GM19043 (cell line): ENCODE measurements around the gene ZNF155.
"Not testable (repeated sequence)": the region's sequence is repeated elsewhere in the genome, so short reads cannot be mapped to it uniquely, and the experiment has no call there.

Experiments
- ATAC-seq: cut with Tn5 transposase; IDR thresholded peaks from one replicate; pipeline ENCODE4 v1.9.1; 2021; ENCODE audit warnings: low read depth; ENCODE audit not compliant: unreplicated experiment

Gene ZNF155

DNA sequence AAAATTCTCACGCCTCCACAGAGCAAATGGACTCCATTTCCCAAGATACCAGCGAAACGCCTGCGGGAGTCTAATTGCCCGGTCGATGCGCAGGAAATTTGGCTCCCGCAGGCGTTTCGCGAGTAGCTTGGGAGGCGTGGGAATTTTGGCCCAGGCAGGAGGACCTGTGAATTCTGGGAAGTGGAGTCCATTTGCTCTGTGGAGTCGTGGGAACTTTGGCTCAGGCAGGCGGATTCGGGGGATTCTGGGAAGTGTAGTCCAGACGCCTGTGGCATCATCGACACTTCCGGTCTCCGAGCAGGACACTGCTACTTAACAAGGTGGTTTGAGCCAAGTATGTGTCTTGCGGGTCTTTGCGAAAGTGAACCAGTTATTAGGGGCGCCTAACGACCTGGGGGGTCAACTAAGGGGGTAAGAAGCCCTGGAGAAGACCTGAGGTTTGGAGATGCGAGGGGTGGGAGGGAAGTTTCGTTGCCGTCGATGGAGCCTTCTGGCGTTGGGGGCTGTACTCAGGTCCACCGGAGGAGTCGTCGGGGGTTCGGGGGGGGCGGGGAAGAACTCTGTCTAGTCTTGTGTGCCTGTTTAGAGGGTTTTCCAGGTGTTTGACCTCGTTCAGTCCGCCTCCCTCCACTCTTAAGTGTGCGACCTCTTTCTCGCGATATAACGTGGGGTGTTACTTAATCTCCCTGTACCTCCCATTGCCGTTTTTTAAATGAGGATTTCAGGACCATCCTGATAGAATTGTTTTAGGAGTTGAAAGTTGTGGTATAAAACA lies at the start of gene ZNF155:
ZNF155 (plus strand) TSS at position 277 of the 775 bp plus-strand sequence. CDS start 4,356 bp downstream, outside the sequence.
- no peak for ATAC-seq

DNA sequence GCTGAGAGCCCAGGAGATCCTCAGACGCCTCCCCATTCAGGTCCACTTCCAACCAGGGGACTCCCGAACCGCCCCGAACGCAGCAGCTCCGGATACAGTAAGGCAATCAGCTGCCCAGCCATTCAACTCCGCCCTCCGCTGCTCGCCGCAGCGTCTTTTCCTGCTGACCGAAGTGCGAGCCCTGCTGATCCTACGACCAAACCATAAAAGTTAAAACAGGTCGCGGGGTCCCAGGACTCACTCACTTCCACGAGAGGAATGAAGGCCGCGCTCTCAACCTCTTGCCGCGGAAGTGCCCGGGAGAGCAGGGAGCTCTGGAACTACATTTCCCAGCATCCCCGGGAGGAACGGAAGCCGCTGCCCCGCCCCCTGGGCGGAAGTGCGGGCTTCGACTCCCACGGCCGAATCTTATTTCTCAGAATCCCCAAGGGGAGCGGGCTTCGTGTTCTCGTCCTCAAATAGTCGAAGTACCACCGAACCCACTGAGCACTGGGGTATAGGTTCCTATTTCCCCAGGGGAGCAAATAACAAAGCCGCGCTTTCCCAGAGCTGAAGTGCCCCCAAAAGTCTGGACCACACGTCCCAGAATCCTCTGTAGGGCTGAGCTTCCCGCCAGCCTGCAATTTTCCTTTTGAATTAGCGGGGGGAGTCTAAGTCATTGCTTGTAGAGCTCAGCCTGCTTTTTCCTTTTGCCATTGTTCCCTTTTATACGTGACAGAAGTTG lies 48.8 kb upstream of the ZNF155 start, which contains the start of gene ZNF45:
ZNF45 (minus strand) TSS at position 298 of the 724 bp plus-strand sequence. CDS start 13,097 bp downstream, outside the sequence.
- peak; percentile 90 for ATAC-seq

DNA sequence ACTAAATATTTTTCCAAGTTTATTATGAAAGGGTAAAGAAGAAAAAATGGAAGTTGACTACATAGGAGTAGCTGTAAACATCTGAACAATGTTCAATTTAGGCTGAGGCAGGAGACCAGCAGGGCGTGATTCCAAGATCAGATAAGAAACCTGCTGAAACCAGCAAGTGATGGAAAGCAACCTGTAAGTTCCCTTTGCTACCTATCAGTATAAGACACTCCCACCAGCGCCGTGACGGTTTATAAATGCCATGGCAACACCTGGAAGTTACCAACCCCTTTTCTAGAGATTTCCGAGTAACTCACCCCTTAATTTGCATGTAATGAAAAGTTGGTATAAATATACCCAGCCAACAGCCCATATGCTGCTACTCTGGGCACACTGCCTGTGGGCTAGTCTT lies 47.8 kb upstream of the ZNF155 start:
- no peak for ATAC-seq

DNA sequence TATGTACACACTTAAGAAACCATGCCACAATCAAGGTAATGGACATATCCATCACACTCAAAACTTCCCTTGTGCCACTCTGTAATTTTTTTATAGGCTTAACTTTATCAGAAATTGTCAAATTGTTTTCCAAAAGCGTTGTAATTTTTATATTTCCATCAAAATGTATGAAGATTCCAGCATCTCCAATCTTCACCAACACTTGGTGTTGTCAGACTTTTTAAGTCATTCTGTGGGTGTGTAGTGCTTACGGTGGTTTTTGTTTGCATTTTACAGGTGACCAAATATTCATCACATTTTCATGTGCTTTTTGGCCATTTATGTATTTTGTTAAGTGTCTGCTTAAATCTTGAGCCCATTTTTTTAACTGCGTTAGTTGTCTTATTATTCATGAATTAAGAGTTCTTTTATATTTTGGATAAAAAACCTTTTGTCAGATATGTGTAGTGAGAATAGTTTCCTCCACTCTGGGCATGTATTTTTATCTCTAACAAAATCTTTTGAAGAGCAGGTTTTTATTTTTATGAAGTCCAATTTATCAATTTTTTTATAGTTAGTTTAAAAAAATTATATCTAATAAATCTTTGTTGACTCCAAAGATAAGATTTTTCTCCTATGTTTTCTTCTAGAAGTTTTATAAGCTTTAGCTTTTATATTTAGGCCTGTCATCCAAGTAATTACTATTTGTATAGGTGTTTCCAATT lies 44.3 kb upstream of the ZNF155 start:
- no peak for ATAC-seq

DNA sequence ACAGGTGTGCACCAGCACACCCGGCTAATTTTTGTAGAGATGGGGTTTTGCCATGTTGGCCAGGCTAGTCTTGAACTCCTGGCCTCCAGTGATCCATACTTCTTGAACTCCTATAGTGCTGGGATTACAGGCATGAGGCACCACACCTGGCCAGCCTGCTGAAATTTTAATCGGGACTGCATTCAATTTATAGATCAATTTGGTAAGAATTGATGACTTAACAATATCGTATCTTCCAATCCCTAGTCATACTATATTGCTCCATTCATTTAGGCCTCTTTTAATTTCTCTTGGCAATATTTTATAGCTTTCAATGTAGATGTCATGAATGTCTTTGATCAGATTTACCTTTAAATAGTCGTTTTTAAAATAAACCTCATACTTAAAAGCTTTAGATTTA lies 43.3 kb upstream of the ZNF155 start:
- no peak for ATAC-seq

DNA sequence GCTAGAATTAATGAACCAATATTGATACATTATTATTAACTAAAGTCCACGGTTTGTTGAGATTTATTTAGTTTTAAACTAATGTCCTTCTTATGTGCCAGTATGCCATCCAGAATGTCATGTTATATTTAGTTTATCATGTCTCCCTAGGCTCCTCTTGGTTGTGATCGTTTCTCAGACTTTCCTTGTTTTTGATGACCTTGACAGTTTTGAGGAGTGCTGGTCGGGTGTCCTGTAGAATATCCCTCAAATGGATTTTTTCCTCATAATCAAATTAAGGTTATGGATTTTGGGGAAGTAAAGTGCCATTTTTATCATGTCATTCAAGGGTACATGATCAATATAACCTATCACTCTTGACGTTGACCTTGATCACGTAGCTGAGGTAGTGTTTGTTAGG lies 42.8 kb upstream of the ZNF155 start:
- ATAC-seq, result no peak

DNA sequence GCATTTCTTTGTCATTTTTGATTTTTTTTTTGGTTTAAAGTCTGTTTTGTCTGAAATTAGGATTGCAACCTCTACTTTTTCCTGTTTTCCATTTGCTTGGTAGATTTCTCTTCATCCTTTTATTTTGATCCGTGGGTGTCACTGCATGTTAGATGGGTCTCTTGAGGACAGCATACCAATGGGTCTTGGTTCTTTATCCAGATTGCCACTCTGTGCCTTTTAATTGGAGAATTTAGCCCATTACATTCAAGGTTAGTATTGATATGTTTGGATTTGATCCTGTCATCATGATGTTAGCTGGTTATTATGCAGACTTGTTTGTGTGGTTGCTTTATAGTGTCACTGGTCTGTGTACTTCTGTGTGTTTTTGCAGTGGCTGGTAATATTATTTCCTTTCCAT lies 36.6 kb upstream of the ZNF155 start:
- not testable (repeated sequence) for ATAC-seq

DNA sequence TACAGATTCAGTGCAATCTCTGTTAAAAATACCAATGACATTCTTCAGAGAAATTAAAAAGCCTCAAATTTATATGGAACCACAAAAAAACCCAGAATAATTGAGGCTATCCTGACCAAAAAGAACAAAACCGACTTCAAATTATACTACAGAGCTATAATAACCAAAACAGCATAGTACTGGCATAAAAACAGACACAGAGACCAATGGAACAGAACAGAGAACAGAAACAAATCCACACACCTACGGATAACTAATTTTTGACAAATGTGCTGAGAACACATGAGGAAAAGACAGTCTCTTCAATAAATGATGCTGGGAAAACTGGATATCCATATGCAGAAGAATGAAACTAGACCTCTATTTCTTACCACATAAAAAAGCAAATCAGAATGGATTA lies 34.2 kb upstream of the ZNF155 start:
- not testable (repeated sequence) for ATAC-seq

DNA sequence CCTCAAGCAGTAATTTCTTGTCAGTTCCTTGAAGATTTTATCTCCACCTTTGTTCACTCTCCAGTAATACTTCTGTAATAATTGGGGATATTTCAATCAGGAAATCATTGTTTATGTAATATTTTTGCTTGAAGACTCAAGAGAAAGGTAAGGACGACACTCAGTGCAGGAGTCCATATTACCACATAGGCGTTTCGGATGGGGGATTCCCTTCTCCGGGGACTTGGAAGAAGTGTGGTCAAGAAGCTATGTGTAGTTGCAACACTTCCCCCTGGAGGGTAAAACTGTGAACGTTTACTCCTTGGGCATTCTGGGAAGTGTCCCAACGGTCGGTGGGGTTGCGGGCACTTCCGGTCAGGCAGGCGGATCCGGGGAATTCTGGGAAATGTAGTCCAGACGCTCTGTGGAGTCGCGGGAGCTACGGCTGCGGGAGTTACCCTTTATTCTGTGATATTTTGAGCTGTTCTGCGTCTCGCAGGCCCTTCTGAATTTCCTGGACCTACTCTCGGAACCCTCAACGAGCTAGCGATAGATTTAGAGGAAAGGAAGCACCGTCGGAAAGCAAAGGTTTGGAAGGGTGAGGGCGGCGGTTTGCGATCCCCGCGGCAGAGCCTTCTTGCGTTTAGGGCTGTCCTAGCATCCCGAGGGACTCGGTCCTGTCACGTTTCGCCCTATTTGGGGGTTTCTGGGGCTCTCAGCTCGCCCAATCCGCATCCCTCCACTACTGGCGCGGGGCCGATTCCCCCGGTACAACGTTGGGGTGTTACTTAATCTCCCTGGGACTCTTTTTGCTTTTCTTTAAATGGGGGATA lies 32.9 kb upstream of the ZNF155 start, which contains the start of gene ZNF221:
ZNF221 (plus strand) TSS at position 395 of the 812 bp plus-strand sequence. CDS start 11,499 bp downstream, outside the sequence.
- peak; percentile 68 for ATAC-seq

DNA sequence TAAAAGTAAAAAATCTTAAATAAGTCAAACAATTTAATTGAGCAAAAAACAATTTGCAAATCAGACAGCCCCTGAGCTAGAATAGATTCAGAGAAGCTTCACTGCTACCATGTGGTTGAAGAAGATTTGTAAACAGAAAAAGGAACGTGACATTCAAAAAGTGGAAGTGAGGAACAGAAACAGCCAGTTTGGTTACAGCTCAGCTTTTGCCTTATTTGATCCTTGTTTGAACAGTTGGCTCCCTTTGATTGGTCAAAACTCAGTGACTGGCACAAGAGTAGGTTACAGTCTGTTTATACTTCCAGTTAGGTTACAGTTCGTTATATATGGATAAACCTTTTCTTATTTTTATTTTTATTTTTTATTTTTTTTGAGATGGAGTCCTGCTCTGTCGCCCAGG lies 27.2 kb upstream of the ZNF155 start:
- ATAC-seq, result no peak

DNA sequence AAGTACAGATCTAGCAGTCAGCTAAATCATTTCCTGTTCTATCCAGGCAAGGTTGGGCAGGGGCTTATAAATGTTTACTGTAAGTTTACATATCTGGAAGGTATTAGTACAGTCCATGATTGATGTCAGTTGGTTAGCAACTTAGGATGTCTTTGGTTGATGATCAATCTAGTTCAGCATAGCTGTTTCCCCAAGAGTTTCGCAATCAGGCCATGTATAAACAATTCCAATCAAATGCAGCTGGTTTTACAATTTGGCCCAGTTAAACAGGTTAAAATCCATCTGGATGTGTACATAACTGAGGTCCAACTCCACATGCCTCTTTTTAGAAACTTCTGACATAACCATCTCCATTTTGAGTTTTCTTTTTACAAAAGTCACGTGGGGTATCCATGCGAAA lies 26.1 kb upstream of the ZNF155 start:
- no peak for ATAC-seq

DNA sequence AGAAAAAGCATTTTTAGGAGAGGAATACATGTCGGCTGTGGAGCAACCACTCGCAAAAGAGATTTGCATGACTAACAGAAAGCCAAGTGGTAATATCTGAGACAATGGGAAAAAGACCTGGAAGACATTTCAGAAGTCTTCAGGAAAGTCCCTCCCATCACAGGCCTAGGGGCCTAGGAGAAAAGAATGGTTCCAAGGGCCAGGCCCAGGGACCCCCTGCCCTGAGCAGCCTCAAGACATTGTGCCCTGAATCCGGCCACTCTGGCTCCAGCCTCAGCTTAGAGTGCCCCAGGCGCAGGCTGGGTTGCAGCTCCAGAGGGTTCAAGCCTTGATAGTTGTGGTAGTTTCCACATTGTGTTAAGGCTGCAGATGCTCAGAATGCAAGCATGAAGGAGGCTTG lies 23.6 kb upstream of the ZNF155 start:
- ATAC-seq, result no peak

DNA sequence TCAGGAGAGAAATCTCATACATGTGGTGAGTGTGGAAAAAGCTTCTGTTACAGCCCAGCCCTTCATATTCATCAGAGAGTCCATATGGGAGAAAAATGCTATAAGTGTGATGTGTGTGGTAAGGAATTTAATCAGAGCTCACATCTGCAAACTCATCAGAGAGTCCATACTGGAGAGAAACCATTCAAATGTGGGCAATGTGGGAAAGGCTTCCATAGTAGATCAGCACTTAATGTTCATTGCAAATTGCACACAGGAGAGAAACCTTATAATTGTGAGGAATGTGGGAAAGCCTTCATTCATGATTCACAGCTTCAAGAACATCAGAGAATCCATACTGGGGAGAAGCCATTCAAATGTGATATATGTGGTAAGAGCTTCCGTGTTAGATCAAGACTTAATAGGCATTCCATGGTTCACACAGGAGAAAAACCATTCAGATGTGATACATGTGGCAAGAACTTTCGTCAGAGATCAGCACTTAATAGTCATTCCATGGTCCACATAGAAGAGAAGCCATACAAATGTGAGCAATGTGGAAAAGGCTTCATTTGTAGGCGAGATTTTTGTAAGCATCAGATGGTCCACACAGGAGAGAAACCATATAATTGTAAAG lies 17.8 kb upstream of the ZNF155 start:
- ATAC-seq, result no peak

DNA sequence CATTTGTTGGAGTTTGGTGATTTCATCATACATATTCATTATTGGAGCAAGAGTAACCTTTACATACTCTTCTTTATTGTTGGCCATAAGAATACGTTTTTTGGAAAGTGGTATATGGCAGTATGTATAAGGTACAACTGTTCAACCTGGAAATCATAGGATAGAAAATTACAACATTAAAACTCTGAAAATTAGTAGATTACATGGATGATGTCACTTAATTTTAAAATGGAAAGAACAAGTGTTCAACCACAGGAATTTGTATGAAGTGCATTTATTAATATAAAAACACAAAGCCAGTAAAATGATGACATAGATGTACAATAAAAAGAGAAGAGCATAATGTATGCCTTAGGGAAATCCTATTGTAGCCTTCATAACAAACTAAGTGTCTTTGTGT lies 7.3 kb upstream of the ZNF155 start:
- no peak for ATAC-seq

DNA sequence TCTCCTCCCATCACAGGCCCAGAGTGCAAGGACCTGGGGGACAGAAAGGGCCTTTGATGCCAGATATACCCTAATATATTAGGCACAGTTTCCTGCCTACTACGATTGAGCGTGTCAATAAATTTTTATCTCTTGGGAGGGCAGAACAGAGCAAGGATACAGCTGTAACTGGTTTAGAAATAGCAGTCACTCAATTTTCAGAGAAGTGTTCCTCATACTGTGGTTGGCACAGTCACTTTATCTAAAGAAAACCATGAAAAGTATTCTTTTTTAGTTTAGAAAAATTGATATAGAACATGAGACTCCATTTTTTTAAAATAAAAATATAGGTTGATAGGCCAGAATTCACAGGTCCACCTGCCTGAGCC lies 460 bp upstream of the ZNF155 start:
- no peak for ATAC-seq

DNA sequence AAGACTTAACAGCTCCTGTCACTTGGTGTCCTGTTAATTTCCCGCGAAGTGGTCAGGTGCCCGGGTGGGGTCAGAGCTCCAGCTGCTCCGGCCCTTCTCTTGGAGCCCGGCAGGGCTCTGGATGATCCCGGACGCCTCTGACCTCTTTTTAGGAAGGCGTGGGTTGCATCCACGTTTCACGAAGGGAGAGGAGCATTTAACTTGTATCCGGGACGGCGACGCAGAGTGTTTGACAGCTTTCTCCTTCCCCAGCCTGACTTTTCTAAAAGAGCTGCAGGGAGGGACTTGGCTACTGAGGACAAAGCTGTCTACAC lies 656 bp downstream of the ZNF155 start:
- ATAC-seq, result no peak

DNA sequence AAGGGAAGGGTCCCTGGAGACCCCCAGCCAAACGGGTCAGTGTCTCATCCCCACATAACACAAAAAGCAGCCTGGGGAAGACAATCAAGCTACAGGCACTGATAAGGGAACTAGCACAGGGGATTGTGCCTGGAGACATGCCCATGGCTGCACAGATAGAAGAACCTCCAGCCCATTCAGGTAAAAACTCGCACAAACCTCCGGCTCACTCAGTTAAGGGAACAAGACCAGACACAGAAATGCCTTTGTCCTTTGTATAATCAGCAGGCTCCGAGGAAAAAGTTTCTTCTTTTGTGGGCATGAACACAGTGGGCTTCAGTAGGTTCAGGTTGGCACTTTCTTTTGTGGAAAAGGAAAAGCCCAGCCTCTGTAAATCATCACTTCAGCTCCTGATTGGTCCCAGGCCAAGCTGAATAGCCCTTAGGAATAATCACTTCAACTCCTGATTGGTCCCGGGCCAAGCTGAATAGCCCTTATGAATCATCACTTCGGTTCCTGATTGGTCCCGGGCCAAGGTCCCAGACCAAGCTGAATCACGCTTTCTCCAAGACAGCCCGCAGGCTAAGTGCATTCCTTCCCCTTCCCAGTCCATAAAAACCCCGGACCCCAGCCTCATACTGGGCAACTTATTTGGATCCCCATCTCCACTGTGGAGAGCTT lies 13.8 kb downstream of the ZNF155 start:
- ATAC-seq, result no peak

DNA sequence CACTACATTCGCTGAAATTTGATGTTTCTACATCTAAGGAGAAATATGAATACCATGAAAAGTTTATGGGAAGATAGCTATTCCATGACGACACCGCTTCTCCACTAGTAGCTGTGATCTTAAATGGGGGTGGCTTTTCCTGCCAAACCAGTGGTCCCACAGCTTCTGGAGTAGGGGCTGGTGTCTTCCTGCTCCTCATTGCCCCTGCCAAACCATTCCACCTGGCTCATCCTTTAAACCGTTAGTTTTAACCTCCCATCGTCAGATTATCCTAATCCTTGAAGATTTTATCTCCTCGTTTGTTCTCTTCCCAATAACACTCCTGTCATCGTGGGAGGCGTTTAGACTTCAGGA lies 18.2 kb downstream of the ZNF155 start:
- no peak for ATAC-seq

DNA sequence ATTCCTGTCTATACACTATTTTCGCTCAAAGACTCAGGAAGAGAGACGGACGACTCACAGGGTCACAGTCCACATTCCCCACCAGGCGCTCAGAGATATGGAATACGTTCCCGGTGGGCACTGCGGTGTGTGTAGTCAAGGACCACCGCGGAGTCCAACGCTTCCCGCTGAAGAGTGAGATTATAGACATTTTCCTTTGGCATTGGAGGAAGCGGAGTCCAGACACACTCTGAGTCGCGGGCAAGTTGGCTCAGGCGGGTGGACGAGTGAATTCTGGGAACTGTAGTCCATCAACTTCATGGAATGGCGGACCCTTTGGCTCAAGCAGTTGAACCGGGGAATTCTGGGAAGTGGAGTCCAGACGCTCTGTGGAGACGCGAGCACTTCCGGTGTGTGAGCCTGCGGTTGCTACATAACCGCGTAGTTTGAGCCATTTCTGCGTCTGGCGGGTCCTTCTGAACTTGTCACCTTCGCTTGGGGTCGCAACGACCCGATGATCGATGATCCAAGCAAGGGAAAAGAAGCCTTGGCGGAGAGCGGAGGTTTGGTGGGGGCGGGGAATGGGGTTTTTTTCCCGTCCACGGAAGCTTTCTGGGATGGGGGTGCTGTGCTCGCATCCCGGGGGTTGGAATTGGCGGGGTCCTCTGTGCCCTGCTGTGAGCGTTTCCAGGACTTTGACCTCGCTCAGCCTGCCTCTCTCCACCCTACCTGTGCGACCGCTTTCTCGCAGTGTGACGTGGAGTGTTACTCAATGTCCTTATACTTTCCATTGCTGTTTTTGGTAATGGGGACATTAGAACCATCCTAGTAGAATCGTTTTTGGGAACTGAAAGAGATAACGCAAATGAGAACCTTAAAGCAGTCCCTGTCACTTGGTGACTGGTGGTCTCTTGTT lies 18.8 kb downstream of the ZNF155 start, which contains the start of gene ZNF230:
ZNF230 (plus strand) TSS at position 392 of the 895 bp plus-strand sequence. CDS start 4,122 bp downstream, outside the sequence.
- peak; percentile 91 for ATAC-seq
